ENCODE measurements around the gene NID1.

NID1 gene

GRCh38 chr1:235953801-235954200, 111.1 kb downstream of the NID1 start:
- no CpG with 5 or more reads among the region's 2 CpGs for WGBS (ENCODE audit: insufficient coverage)
- Histone ChIP-seq H3K27ac (ENCODE audit: insufficient read depth in 1 of 2, low read depth in 1 of 2, low read length in 2 of 2, poor library complexity in 1 of 2, severe bottlenecking in 2 of 2) (no peak overlapping the region), H3K9me3 (ENCODE audit: control extremely low read depth in 1 of 5, control insufficient read depth in 4 of 5, insufficient read depth in 2 of 5, low read depth in 1 of 5, low read length in 4 of 5) (no peaks in the 10 kb centered on the region), H3K4me3 (ENCODE audit: control insufficient read depth in 1 of 7, extremely low read depth in 1 of 7, insufficient read depth in 4 of 7, low read depth in 2 of 7, low read length in 6 of 7) (no peak overlapping the region), H3K36me3 (ENCODE audit: control insufficient read depth in 4 of 4, insufficient read depth in 4 of 4, low read length in 3 of 4) (no peaks in the 10 kb centered on the region), H3K4me1 (ENCODE audit: control extremely low read depth in 1 of 4, control insufficient read depth in 4 of 4, insufficient read depth in 4 of 4, low read length in 3 of 4) (peaks cover 19 to 36% (median 26%) of the 10 kb centered on the region in 4 experiments), H3K27me3 (replicated peaks in 2 of 5; ENCODE audit: control insufficient read depth in 4 of 5, insufficient read depth in 5 of 5, low read length in 4 of 5) (no peaks in the 10 kb centered on the region)
- POLR2A ChIA-PET: interaction anchor here (1.5 kb wide), 1 partner anchor 11 kb away, joined by 3 read pairs; no protein-coding TSS in a partner anchor
- no peak for DNase-seq
- CTCF ChIA-PET: interaction anchor here (0.9 to 4.5 kb wide), 6 partner anchors 9 to 53 kb away, joined by 3 to 27 read pairs (median 3); no protein-coding TSS in a partner anchor

GRCh38 chr1:235952950-235953615, 111.8 kb downstream of the NID1 start:
- DNase-seq: peak in 2 of 3 donors; percentile 61 to 72
- ChIA-PET POLR2A (interaction anchor here (1.5 kb wide), 1 partner anchor 11 kb away, joined by 3 read pairs; no protein-coding TSS in a partner anchor), CTCF (interaction anchor here (1.0 to 4.5 kb wide), 5 partner anchors 8 to 52 kb away, joined by 3 to 27 read pairs (median 3); no protein-coding TSS in a partner anchor)
- Histone ChIP-seq H3K9me3 (ENCODE audit: control extremely low read depth in 1 of 5, control insufficient read depth in 4 of 5, insufficient read depth in 2 of 5, low read depth in 1 of 5, low read length in 4 of 5) (no peaks in the 10 kb centered on the region), H3K27ac (ENCODE audit: insufficient read depth in 1 of 2, low read depth in 1 of 2, low read length in 2 of 2, poor library complexity in 1 of 2, severe bottlenecking in 2 of 2) (no peak overlapping the region), H3K4me1 (ENCODE audit: control extremely low read depth in 1 of 4, control insufficient read depth in 4 of 4, insufficient read depth in 4 of 4, low read length in 3 of 4) (peaks cover 19 to 36% (median 28%) of the 10 kb centered on the region in 4 experiments), H3K27me3 (replicated peaks in 2 of 5; ENCODE audit: control insufficient read depth in 4 of 5, insufficient read depth in 5 of 5, low read length in 4 of 5) (no peaks in the 10 kb centered on the region), H3K4me3 (ENCODE audit: control insufficient read depth in 1 of 7, extremely low read depth in 1 of 7, insufficient read depth in 4 of 7, low read depth in 2 of 7, low read length in 6 of 7) (no peak overlapping the region), H3K36me3 (ENCODE audit: control insufficient read depth in 4 of 4, insufficient read depth in 4 of 4, low read length in 3 of 4) (no peaks in the 10 kb centered on the region)
- WGBS (ENCODE audit: insufficient coverage): 93% methylated on average over 3 of the region's 4 CpGs

DNA sequence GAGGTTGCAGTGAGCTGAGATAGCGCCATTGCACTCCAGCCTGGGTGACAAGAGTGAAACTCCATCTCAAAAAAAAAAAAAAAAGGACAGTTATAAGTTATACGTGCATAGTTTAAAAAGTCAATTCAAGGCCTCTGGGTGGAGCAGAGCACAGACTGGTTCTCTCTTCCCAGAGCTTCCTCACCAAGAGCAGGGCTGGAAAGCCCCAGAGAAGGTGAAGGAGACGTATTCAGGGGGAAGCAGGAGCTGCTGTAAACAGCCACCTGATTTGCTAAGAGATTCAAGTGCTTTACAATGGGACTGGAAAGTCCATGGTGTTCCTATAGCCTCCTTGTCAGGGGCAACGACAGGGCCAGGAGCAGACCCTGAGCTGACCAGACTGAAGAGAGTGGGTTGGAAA, 113.2 kb downstream of the NID1 start:
- peaks cover 21 to 40% (median 28%) of the 10 kb centered on the region in 4 experiments for H3K4me1 ChIP-seq (ENCODE audit: control extremely low read depth in 1 of 4, control insufficient read depth in 4 of 4, insufficient read depth in 4 of 4, low read length in 3 of 4)
- WGBS (ENCODE audit: insufficient coverage): 100% methylated on average over 3 of the region's 4 CpGs
- POLR2A ChIA-PET: no interaction called here

DNA sequence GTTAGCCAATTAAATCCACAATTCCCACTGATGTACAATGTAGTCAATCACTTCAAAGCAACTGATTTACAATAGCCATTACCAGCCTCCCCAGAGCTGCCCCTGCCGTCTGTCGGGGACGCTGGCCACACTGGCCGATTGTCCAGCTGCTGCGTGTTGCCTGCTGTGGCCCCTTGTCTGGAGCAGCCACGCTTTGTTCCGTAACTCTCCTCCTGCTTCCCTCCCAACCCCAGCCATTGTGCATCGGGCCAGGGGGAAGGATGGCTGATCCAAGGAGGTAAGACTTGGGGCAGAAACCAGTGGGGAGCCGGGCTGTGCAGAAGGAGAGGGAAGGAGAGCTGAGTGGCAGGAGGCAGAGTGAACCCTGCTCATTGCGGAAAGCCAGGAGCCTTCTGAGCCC, 114.6 kb downstream of the NID1 start:
- ChIA-PET POLR2A (no interaction called here), CTCF (interaction anchor here (0.6 to 1.4 kb wide), 2 partner anchors 10 to 12 kb away, joined by 3 read pairs; no protein-coding TSS in a partner anchor)
- Histone ChIP-seq H3K27me3 (replicated peaks in 2 of 5; ENCODE audit: control insufficient read depth in 4 of 5, insufficient read depth in 5 of 5, low read length in 4 of 5) (no peaks in the 10 kb centered on the region), H3K27ac (ENCODE audit: insufficient read depth in 1 of 2, low read depth in 1 of 2, low read length in 2 of 2, poor library complexity in 1 of 2, severe bottlenecking in 2 of 2) (no peak overlapping the region), H3K4me3 (ENCODE audit: control insufficient read depth in 1 of 7, extremely low read depth in 1 of 7, insufficient read depth in 4 of 7, low read depth in 2 of 7, low read length in 6 of 7) (no peak overlapping the region), H3K36me3 (ENCODE audit: control insufficient read depth in 4 of 4, insufficient read depth in 4 of 4, low read length in 3 of 4) (no peaks in the 10 kb centered on the region), H3K9me3 (ENCODE audit: control extremely low read depth in 1 of 5, control insufficient read depth in 4 of 5, insufficient read depth in 2 of 5, low read depth in 1 of 5, low read length in 4 of 5) (no peaks in the 10 kb centered on the region), H3K4me1 (ENCODE audit: control extremely low read depth in 1 of 4, control insufficient read depth in 4 of 4, insufficient read depth in 4 of 4, low read length in 3 of 4) (peaks cover 21 to 42% (median 27%) of the 10 kb centered on the region in 4 experiments)
- no peak for DNase-seq
- WGBS (ENCODE audit: insufficient coverage): 100% methylated on average over 6 of the region's 10 CpGs

More for the DNA sequence above, 113.2 kb downstream of the NID1 start:
- Histone ChIP-seq H3K27me3 (replicated peaks in 2 of 5; ENCODE audit: control insufficient read depth in 4 of 5, insufficient read depth in 5 of 5, low read length in 4 of 5) (no peaks in the 10 kb centered on the region), H3K4me3 (ENCODE audit: control insufficient read depth in 1 of 7, extremely low read depth in 1 of 7, insufficient read depth in 4 of 7, low read depth in 2 of 7, low read length in 6 of 7) (no peak overlapping the region), H3K9me3 (ENCODE audit: control extremely low read depth in 1 of 5, control insufficient read depth in 4 of 5, insufficient read depth in 2 of 5, low read depth in 1 of 5, low read length in 4 of 5) (no peaks in the 10 kb centered on the region), H3K36me3 (ENCODE audit: control insufficient read depth in 4 of 4, insufficient read depth in 4 of 4, low read length in 3 of 4) (no peaks in the 10 kb centered on the region), H3K27ac (ENCODE audit: insufficient read depth in 1 of 2, low read depth in 1 of 2, low read length in 2 of 2, poor library complexity in 1 of 2, severe bottlenecking in 2 of 2) (no peak overlapping the region)
- CTCF ChIA-PET: interaction anchor here (0.9 to 1.4 kb wide), 3 partner anchors 13 to 20 kb away, joined by 3 to 4 read pairs (median 3); no protein-coding TSS in a partner anchor
- DNase-seq: no peak

- CTCF ChIA-PET: interaction anchor here (0.6 to 1.4 kb wide), 6 partner anchors 10 to 452 kb away, joined by 3 to 5 read pairs (median 4); no protein-coding TSS in a partner anchor
- Histone ChIP-seq H3K4me1 (ENCODE audit: control extremely low read depth in 1 of 4, control insufficient read depth in 4 of 4, insufficient read depth in 4 of 4, low read length in 3 of 4) (peaks cover 13 to 28% (median 14%) of the 10 kb centered on the region in 4 experiments), H3K36me3 (ENCODE audit: control insufficient read depth in 4 of 4, insufficient read depth in 4 of 4, low read length in 3 of 4) (no peaks in the 10 kb centered on the region), H3K9me3 (ENCODE audit: control extremely low read depth in 1 of 5, control insufficient read depth in 4 of 5, insufficient read depth in 2 of 5, low read depth in 1 of 5, low read length in 4 of 5) (no peaks in the 10 kb centered on the region), H3K27ac (ENCODE audit: insufficient read depth in 1 of 2, low read depth in 1 of 2, low read length in 2 of 2, poor library complexity in 1 of 2, severe bottlenecking in 2 of 2) (no peak overlapping the region), H3K4me3 (ENCODE audit: control insufficient read depth in 1 of 7, extremely low read depth in 1 of 7, insufficient read depth in 4 of 7, low read depth in 2 of 7, low read length in 6 of 7) (no peak overlapping the region), H3K27me3 (replicated peaks in 2 of 5; ENCODE audit: control insufficient read depth in 4 of 5, insufficient read depth in 5 of 5, low read length in 4 of 5) (no peaks in the 10 kb centered on the region)
- POLR2A ChIA-PET: no interaction called here
- WGBS (ENCODE audit: insufficient coverage): 96% methylated on average over 3 of the region's 4 CpGs
- no peak for DNase-seq
Measured at GRCh38 chr1:235948774-235949427, 116.0 kb downstream of the NID1 start.

DNA sequence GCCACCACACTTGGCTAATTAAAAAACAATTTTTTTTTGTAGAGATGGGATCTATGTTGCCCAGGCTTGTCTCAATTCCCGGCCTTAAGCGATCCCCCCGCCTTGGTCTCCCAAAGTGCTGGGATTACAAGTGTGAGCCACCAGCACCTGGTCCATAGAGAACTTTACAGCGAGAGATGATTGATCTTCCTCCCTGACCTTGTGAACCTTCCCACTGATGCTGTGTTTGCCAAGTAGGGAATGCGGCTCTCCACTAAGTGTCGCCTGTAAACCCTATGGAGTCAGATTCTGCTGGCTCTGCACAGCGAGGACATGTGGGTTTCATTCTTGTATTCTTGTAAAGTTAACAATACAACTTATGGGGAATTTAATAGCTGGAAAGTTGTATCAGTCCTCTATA, 116.9 kb downstream of the NID1 start:
- WGBS (ENCODE audit: insufficient coverage): 97% methylated on average over 5 of the region's 7 CpGs
- Histone ChIP-seq H3K36me3 (ENCODE audit: control insufficient read depth in 4 of 4, insufficient read depth in 4 of 4, low read length in 3 of 4) (no peaks in the 10 kb centered on the region), H3K4me1 (ENCODE audit: control extremely low read depth in 1 of 4, control insufficient read depth in 4 of 4, insufficient read depth in 4 of 4, low read length in 3 of 4) (peaks cover 5 to 22% (median 6%) of the 10 kb centered on the region in 4 experiments), H3K4me3 (ENCODE audit: control insufficient read depth in 1 of 7, extremely low read depth in 1 of 7, insufficient read depth in 4 of 7, low read depth in 2 of 7, low read length in 6 of 7) (no peak overlapping the region), H3K27ac (ENCODE audit: insufficient read depth in 1 of 2, low read depth in 1 of 2, low read length in 2 of 2, poor library complexity in 1 of 2, severe bottlenecking in 2 of 2) (no peak overlapping the region), H3K27me3 (replicated peaks in 2 of 5; ENCODE audit: control insufficient read depth in 4 of 5, insufficient read depth in 5 of 5, low read length in 4 of 5) (no peaks in the 10 kb centered on the region), H3K9me3 (ENCODE audit: control extremely low read depth in 1 of 5, control insufficient read depth in 4 of 5, insufficient read depth in 2 of 5, low read depth in 1 of 5, low read length in 4 of 5) (no peaks in the 10 kb centered on the region)
- no peak for DNase-seq
- ChIA-PET POLR2A (no interaction called here), CTCF (interaction anchor here (0.7 to 1.4 kb wide), 6 partner anchors 9 to 451 kb away, joined by 3 to 5 read pairs (median 4); no protein-coding TSS in a partner anchor)
